IMR-90 (cell line): ENCODE data around the gene ZFHX3. TPM values are rescaled to one million over a fixed set of nuclear protein-coding genes. Genes with fewer than 3 reads are reported as not detected.
A peak's percentile ranks its signal among the peaks of the same experiment; 100 is the strongest.

ENCODE experiments used
- ATAC-seq: fragments of 200-7000 bp; cut with Tn5 transposase; 2 replicates; pipeline ENCODE4 v1.9.1; 2020; ENCODE audit warnings: low read depth, mild to moderate bottlenecking, moderate library complexity
- BruUV-seq: library from RNA; stranded (reverse); fragments of 400-500 nt; replicated peaks from 2 replicates; lab custom pipeline; 2021; lab: Mats Ljungman, UMichigan
- CTCF ChIA-PET: fragments of 300-600 bp; formaldehyde crosslinking; extraction: SDS; loops from one replicate; lab custom pipeline; 2021; ENCODE audit warnings: antibody characterized with exemption; lab: Yijun Ruan, JAX
- POLR2A ChIA-PET: fragments of 300-600 bp; sonication (Branson Sonifier 250); formaldehyde crosslinking; loops from one replicate; lab custom pipeline; 2022; ENCODE audit warnings: antibody characterized with exemption; ENCODE audit not compliant: unreplicated experiment; lab: Charles Lee
- DNase-seq: peaks from one replicate; pipeline ENCODE4 v3.0.0; 2013
- H2AFZ ChIP-seq: replicated peaks from 2 replicates; pipeline ENCODE3; 2013; ENCODE audit warnings: low read length, mild to moderate bottlenecking; ENCODE audit not compliant: poor library complexity
- H2AK5ac ChIP-seq: 2 replicates; pipeline ENCODE4 v1.6.1; 2013; ENCODE audit warnings: low read depth, low read length, inconsistent platforms
- H2AK9ac ChIP-seq: replicated peaks from 2 replicates; pipeline ENCODE3; 2013; ENCODE audit warnings: mild to moderate bottlenecking, low read depth, low read length, moderate library complexity; ENCODE audit not compliant: poor library complexity
- H2BK120ac ChIP-seq: 2 replicates; pipeline ENCODE4 v1.6.1; 2013; ENCODE audit warnings: low read depth, low read length, inconsistent platforms
- H2BK15ac ChIP-seq: 3 replicates; pipeline ENCODE4 v1.6.1; 2013; ENCODE audit warnings: low read depth, low read length, inconsistent platforms
- H2BK20ac ChIP-seq: 2 replicates; pipeline ENCODE4 v1.6.1; 2013; ENCODE audit warnings: low read depth, mild to moderate bottlenecking, inconsistent platforms, low read length, moderate library complexity
- H2BK5ac ChIP-seq: 2 replicates; pipeline ENCODE4 v1.6.1; 2013; ENCODE audit warnings: mild to moderate bottlenecking, low read depth, low read length, inconsistent platforms; ENCODE audit not compliant: poor library complexity, severe bottlenecking
- H3K14ac ChIP-seq: replicated peaks from 2 replicates; pipeline ENCODE4 v1.6.1; 2013; ENCODE audit warnings: low read depth, low read length, inconsistent platforms
- H3K18ac ChIP-seq: 2 replicates; pipeline ENCODE4 v1.6.1; 2013; ENCODE audit warnings: low read depth, low read length, control low read depth
- H3K23ac ChIP-seq: 2 replicates; pipeline ENCODE4 v1.6.1; 2013; ENCODE audit warnings: low read depth, low read length, inconsistent platforms
- H3K27ac ChIP-seq: 2 replicates; pipeline ENCODE4 v1.5.1; 2013; ENCODE audit warnings: mild to moderate bottlenecking, control low read depth, low read length; ENCODE audit not compliant: insufficient read depth
- H3K27me3 ChIP-seq: 2 replicates; pipeline ENCODE4 v1.6.1; 2013; ENCODE audit warnings: low read length; ENCODE audit not compliant: control insufficient read depth, insufficient read depth
- H3K36me3 ChIP-seq: 2 replicates; pipeline ENCODE4 v1.6.1; 2013; ENCODE audit warnings: low read length, mixed read lengths; ENCODE audit not compliant: control insufficient read depth, insufficient read depth
- H3K4ac ChIP-seq: 2 replicates; pipeline ENCODE4 v1.6.1; 2013; ENCODE audit warnings: low read depth, low read length, inconsistent platforms
- H3K4me1 ChIP-seq: 2 replicates; pipeline ENCODE4 v1.6.1; 2013; ENCODE audit warnings: low read length, mixed read lengths; ENCODE audit not compliant: control insufficient read depth, insufficient read depth
- H3K4me2 ChIP-seq: 2 replicates; pipeline ENCODE4 v1.6.1; 2013; ENCODE audit warnings: low read depth, mild to moderate bottlenecking, control low read depth, low read length, moderate library complexity
- H3K4me3 ChIP-seq: 2 replicates; pipeline ENCODE4 v1.5.1; 2013; ENCODE audit warnings: low read depth, mild to moderate bottlenecking, control low read depth, low read length, moderate library complexity; ENCODE audit not compliant: insufficient read depth
- H3K56ac ChIP-seq: 2 replicates; pipeline ENCODE4 v1.6.1; 2013; ENCODE audit warnings: low read length, inconsistent platforms; ENCODE audit not compliant: insufficient read depth; ENCODE audit errors: extremely low read depth
- H3K79me1 ChIP-seq, 2 experiments: 2 replicates each; pipeline ENCODE4 v1.6.1; 2013; ENCODE audit warnings: low read length in 2 of 2, inconsistent platforms in 1 of 2, low read depth in 1 of 2
- H3K9ac ChIP-seq: 2 replicates; pipeline ENCODE4 v1.6.1; 2013; ENCODE audit warnings: low read depth, low read length, control low read depth
- H3K9me1 ChIP-seq: 2 replicates; pipeline ENCODE4 v1.6.1; 2013; ENCODE audit warnings: low read length, inconsistent platforms; ENCODE audit not compliant: insufficient read depth
- H3K9me3 ChIP-seq: 2 replicates; pipeline ENCODE4 v1.6.1; 2013; ENCODE audit warnings: low read length; ENCODE audit not compliant: control insufficient read depth, insufficient read depth
- H4K20me1 ChIP-seq: 2 replicates; pipeline ENCODE4 v1.6.1; 2013; ENCODE audit warnings: low read length, inconsistent platforms; ENCODE audit not compliant: insufficient read depth
- H4K5ac ChIP-seq: 2 replicates; pipeline ENCODE4 v1.6.1; 2013; ENCODE audit warnings: mild to moderate bottlenecking, low read depth, low read length, control low read depth
- H4K8ac ChIP-seq, 2 experiments: 2 replicates each; pipeline ENCODE4 v1.6.1; 2013; ENCODE audit warnings: low read depth in 2 of 2, low read length in 2 of 2, control low read depth in 1 of 2, inconsistent platforms in 1 of 2
- H4K91ac ChIP-seq: 2 replicates; pipeline ENCODE4 v1.6.1; 2013; ENCODE audit warnings: low read depth, low read length, inconsistent platforms; ENCODE audit not compliant: insufficient read depth
- CEBPB ChIP-seq: IDR thresholded peaks from 2 replicates; pipeline ENCODE4 v1.6.1; 2012; ENCODE audit warnings: low read depth, low read length, improper control_type of control experiment
- CTCF ChIP-seq: conservative IDR thresholded peaks from 2 replicates; pipeline ENCODE4 v1.5.1; 2012; ENCODE audit warnings: mild to moderate bottlenecking, low read depth, low read length, improper control_type of control experiment
- ELK1 ChIP-seq: fragments of 150-350 bp; IDR thresholded peaks from 2 replicates; pipeline ENCODE4 v1.6.1; 2016; ENCODE audit warnings: low read depth, mild to moderate bottlenecking, low read length, moderate library complexity, borderline replicate concordance
- FOS ChIP-seq: fragments of 150-350 bp; IDR thresholded peaks from 2 replicates; pipeline ENCODE4 v1.6.1; 2016; ENCODE audit warnings: low read depth, low read length
- MAFK ChIP-seq: IDR thresholded peaks from 2 replicates; pipeline ENCODE4 v1.6.1; 2012; ENCODE audit warnings: low read depth, low read length, improper control_type of control experiment
- MAZ ChIP-seq: IDR thresholded peaks from 2 replicates; pipeline ENCODE4 v1.6.1; 2012; ENCODE audit warnings: low read depth, mild to moderate bottlenecking, low read length, improper control_type of control experiment, moderate library complexity, borderline replicate concordance
- MXI1 ChIP-seq: IDR thresholded peaks from 2 replicates; pipeline ENCODE4 v1.6.1; 2012; ENCODE audit warnings: low read depth, mild to moderate bottlenecking, low read length, moderate library complexity, borderline replicate concordance
- RAD21 ChIP-seq: IDR thresholded peaks from 2 replicates; pipeline ENCODE4 v1.6.1; 2012; ENCODE audit warnings: low read length, improper control_type of control experiment
- RCOR1 ChIP-seq: IDR thresholded peaks from 2 replicates; pipeline ENCODE4 v1.6.1; 2012; ENCODE audit warnings: mild to moderate bottlenecking, low read length, improper control_type of control experiment; ENCODE audit not compliant: insufficient replicate concordance
- RFX5 ChIP-seq: IDR thresholded peaks from 2 replicates; pipeline ENCODE4 v1.8.0; 2012; ENCODE audit warnings: low read depth, mild to moderate bottlenecking, low read length, moderate library complexity
- SMC3 ChIP-seq: fragments of 150-350 bp; IDR thresholded peaks from 2 replicates; pipeline ENCODE4 v1.6.1; 2016; ENCODE audit warnings: low read depth, mild to moderate bottlenecking, antibody characterized with exemption, low read length, moderate library complexity
- USF2 ChIP-seq: fragments of 150-350 bp; IDR thresholded peaks from 2 replicates; pipeline ENCODE4 v1.6.1; 2017; ENCODE audit warnings: mild to moderate bottlenecking, antibody characterized with exemption, low read length, low read depth
- WGBS, 2 experiments: methylation state at CpG; one replicate each; pipeline versions ENCODE4 v1.1.5 to v1.1.7; 2013; ENCODE audit warnings: missing lambda C conversion rate in 2 of 2; ENCODE audit not compliant: insufficient read length in 1 of 2; ENCODE audit errors: extremely low coverage in 2 of 2; 5-methylcytosine and 5-hydroxymethylcytosine counted together
- dilution Hi-C: fragments of 300-500 bp; cut with HindIII; formaldehyde crosslinking; loops from one replicate; pipeline ENCODE4 v1.14.3; 2018; ENCODE audit warnings: low sequenced_read_pairs; ENCODE audit not compliant: unreplicated experiment
- in situ Hi-C: fragments of 300-500 bp; cut with MboI; formaldehyde crosslinking; loops from 3 replicates; pipeline ENCODE4 v1.14.3; 2019; ENCODE audit warnings: low sequenced_read_pairs, inconsistent platforms, mixed read lengths
- intact Hi-C: fragments of 100-400 bp; cut with micrococcal nuclease; formaldehyde crosslinking; loops from 2 replicates; pipeline ENCODE4 v1.10.0; 2022
- polyA plus RNA-seq, 3 experiments: library from polyadenylated mRNA; depleted of rRNA; stranded (reverse); fragments of >200 nt; gene quantifications; 2 replicates each; pipeline ENCODE4 v1.2.3, GENCODE V29; 2012; ENCODE audit warnings: low replicate concordance in 1 of 3
- total RNA-seq: library from RNA; depleted of rRNA; stranded (reverse); fragments of >200 nt; gene quantifications from 2 replicates; pipeline ENCODE4 v1.2.3, GENCODE V29; 2012

Gene ZFHX3
- total and polyA plus RNA-seq, 2 of the 4 experiments (the other 2 are of a cell fraction), result 1.4 to 1.7 TPM

- in situ Hi-C loops (no loop called here), dilution Hi-C loops (loop anchor here (25.0 kb wide), 1 partner anchor 106 kb away; no protein-coding TSS in a partner anchor), intact Hi-C loops (no loop called here)
- 0 out of 2 replicates have a peak overlapping the region, but pooled peaks have one; percentile 0 for H3K23ac ChIP-seq
- no peak overlapping the region for H2BK20ac ChIP-seq
- DNase-seq (no peak), ATAC-seq (no peak)
- peaks cover 46% of the 10 kb centered on the region for H4K20me1 ChIP-seq
- H4K8ac ChIP-seq, result no peak overlapping the region
- H2BK15ac ChIP-seq, result no peak overlapping the region; the same call in 2 of the 3 replicates
- WGBS, 2 experiments, result no CpG with 5 or more reads among the region's 4 CpGs
- no peak overlapping the region for H4K5ac ChIP-seq
- no peak overlapping the region for H3K4me2 ChIP-seq
- peak overlapping the region; percentile 53; the same call in 1 of the 2 replicates for H3K14ac ChIP-seq
- CTCF ChIA-PET, result no interaction called here
- H3K9me1 ChIP-seq, result peaks cover 20% of the 10 kb centered on the region; the same call in 1 of the 2 replicates
- no peak overlapping the region for H4K91ac ChIP-seq
- H3K4me3 ChIP-seq, result no peak overlapping the region
- no peak overlapping the region for H3K9ac ChIP-seq
- H3K18ac ChIP-seq, result no peak overlapping the region
- peak overlapping the region; percentile 11; the same call in 1 of the 2 replicates for H2AK5ac ChIP-seq
- H3K9me3 ChIP-seq, result no peaks in the 10 kb centered on the region
- H3K4me1 ChIP-seq, result peaks cover 35% of the 10 kb centered on the region
- H2AFZ ChIP-seq, result no peak overlapping the region
- BruUV-seq, result no TSS peak
- POLR2A ChIA-PET, result no interaction called here
- H3K27ac ChIP-seq, result no peak overlapping the region
- H2BK120ac ChIP-seq, result no peak overlapping the region
- H3K79me1 ChIP-seq, result peaks cover 63 to 91% of the 10 kb centered on the region in 2 experiments
- H3K56ac ChIP-seq, result no peak overlapping the region
- no peaks in the 10 kb centered on the region for H3K27me3 ChIP-seq
- H3K36me3 ChIP-seq, result no peaks in the 10 kb centered on the region
- no peak for TF ChIP-seq RAD21
- TF ChIP-seq MXI1, result no peak
- no peak for TF ChIP-seq CTCF
- no peak for TF ChIP-seq SMC3
- TF ChIP-seq USF2, result no peak
- no peak for TF ChIP-seq MAFK
- TF ChIP-seq RFX5, result no peak
- TF ChIP-seq CEBPB, result no peak
- no peak for TF ChIP-seq ELK1
- no peak for TF ChIP-seq RCOR1
- TF ChIP-seq MAZ, result no peak
- TF ChIP-seq FOS, result no peak
- no peak overlapping the region for H2BK5ac ChIP-seq
- H2AK9ac ChIP-seq, result no peak overlapping the region
- H3K4ac ChIP-seq, result no peak overlapping the region
Measured at GRCh38 chr16:73042807-73043206, 5.1 kb downstream of the ZFHX3 start.
